Prostate gland (tissue), 2 donors: ENCODE data around the gene COPE. TPM values are rescaled to one million over a fixed set of nuclear protein-coding genes. Genes with fewer than 3 reads are reported as not detected.

Experiments
- DNase-seq: peaks from one replicate; pipeline ENCODE4 v3.0.0-alpha.2; 2019; ENCODE audit warnings: low spot score
- H3K27ac ChIP-seq, 2 donors: fragments of 200-600 bp; sonication (generic); 2 replicates each; pipeline ENCODE4 v1.5.1; 2017 to 2019
- H3K27me3 ChIP-seq: fragments of 200-600 bp; sonication (generic); replicated peaks from 2 replicates; pipeline ENCODE4 v1.5.1; 2019; ENCODE audit not compliant: insufficient read depth
- H3K36me3 ChIP-seq, 2 donors: fragments of 200-600 bp; sonication (generic); 1 replicate in 1 of 2; 2 replicates in 1 of 2; pipeline versions ENCODE4 v1.5.1 to v1.8.1; 2017 to 2019
- H3K4me1 ChIP-seq: fragments of 200-600 bp; sonication (generic); replicated peaks from 2 replicates; pipeline ENCODE4 v1.5.1; 2019
- H3K4me3 ChIP-seq, 2 donors: fragments of 200-600 bp; sonication (generic); 2 replicates each; pipeline ENCODE4 v1.5.1; 2017 to 2019
- H3K9me3 ChIP-seq: fragments of 200-600 bp; sonication (generic); 2 replicates; pipeline ENCODE4 v1.5.1; 2017
- CTCF ChIP-seq, 4 experiments: fragments of 200-600 bp in 2 of 4; fragments of 450-650 bp in 2 of 4; sonication (generic) in 2 of 4; IDR thresholded peaks; 1 replicate in 3 of 4; 2 replicates in 1 of 4; pipeline ENCODE4 v1.5.1; 2016 to 2019; ENCODE audit warnings: antibody characterized with exemption in 4 of 4, mild to moderate bottlenecking in 2 of 4, moderate library complexity in 2 of 4
- POLR2A ChIP-seq: fragments of 450-650 bp; IDR thresholded peaks from one replicate; pipeline ENCODE4 v1.6.1; 2016; ENCODE audit warnings: antibody characterized with exemption, mild to moderate bottlenecking
- POLR2AphosphoS5 ChIP-seq: sonication (generic); formaldehyde crosslinking; IDR thresholded peaks from one replicate; pipeline ENCODE4 v1.6.1; 2017; ENCODE audit warnings: antibody characterized with exemption
- WGBS: methylation state at CpG from one replicate; pipeline ENCODE4 v1.1.5; 2018; 5-methylcytosine and 5-hydroxymethylcytosine counted together
- intact Hi-C: fragments of 100-400 bp; cut with DNase I; formaldehyde crosslinking; loops from one replicate; pipeline ENCODE4 v1.14.2; 2022
- total RNA-seq, 2 donors: library from RNA; depleted of rRNA; stranded (reverse); fragments of >200 nt; gene quantifications; one replicate each; pipeline ENCODE4 v1.1.0, GENCODE V29; 2016

COPE gene
- total RNA-seq, 2 donors from 2014 or later: 402 to 553 TPM

DNA sequence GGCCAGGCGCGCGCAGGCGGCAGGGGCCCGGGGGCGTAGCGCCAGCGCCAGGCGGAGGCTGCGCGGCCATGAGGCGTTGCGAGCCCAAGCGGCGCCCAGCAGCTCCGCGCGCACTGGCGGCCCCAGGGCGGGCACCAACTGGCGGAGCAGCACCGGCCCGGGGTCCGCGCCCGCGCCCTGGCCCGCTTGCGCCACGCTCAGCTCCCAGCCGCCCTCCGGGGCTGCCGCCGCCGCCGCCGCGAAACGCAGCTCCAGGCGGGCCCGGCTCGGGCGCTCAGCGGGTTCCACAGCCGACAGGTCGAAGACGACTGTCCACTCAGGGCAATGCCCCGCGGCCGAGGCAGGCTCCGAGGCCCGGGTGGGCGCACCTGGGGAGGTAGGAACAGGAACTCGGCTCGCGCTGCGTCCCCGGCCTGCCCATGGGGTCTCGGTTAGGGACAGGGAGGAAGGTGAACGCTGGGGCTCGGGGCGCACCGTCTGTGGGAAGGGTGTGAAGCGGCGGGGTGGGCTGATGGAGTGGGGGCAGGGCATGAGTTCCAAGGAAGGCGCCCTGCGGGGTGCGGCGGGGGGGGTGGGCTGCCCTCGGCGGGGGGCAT lies 50.1 kb downstream of the COPE start:
- no peaks in the 10 kb centered on the region for H3K4me1 ChIP-seq
- H3K9me3 ChIP-seq: no peaks in the 10 kb centered on the region
- no peak for TF ChIP-seq CTCF (IDR thresholded peaks at IDR 0.05)
- TF ChIP-seq POLR2AphosphoS5: no peak
- TF ChIP-seq POLR2A: no peak
- H3K36me3 ChIP-seq: peaks cover 16 to 17% of the 10 kb centered on the region in 2 donors
- H3K4me3 ChIP-seq: peak overlapping the region in 1 of 2 donors; percentile 24
- DNase-seq: no peak
- H3K27me3 ChIP-seq: no peaks in the 10 kb centered on the region
- intact Hi-C loops: no loop called here
- no peak overlapping the region for H3K27ac ChIP-seq
- 50% methylated on average over 55 of the region's 71 CpGs for WGBS

- Histone ChIP-seq H3K27ac (no peak overlapping the region), H3K36me3 (peaks cover 19 to 21% of the 10 kb centered on the region in 2 donors), H3K27me3 (no peaks in the 10 kb centered on the region), H3K4me1 (no peaks in the 10 kb centered on the region), H3K4me3 (peak overlapping the region in 1 of 2 donors; percentile 24), H3K9me3 (no peaks in the 10 kb centered on the region)
- no peak for DNase-seq
- intact Hi-C loops: no loop called here
- no peak for TF ChIP-seq POLR2A
- no peak for TF ChIP-seq POLR2AphosphoS5
- TF ChIP-seq CTCF (IDR thresholded peaks at IDR 0.05): peak in 1 of 4 experiments; percentile 6
- 37% methylated on average over 42 of the region's 77 CpGs for WGBS
Observed at GRCh38 chr19:18868380-18869022, 50.7 kb downstream of the COPE start.

DNA sequence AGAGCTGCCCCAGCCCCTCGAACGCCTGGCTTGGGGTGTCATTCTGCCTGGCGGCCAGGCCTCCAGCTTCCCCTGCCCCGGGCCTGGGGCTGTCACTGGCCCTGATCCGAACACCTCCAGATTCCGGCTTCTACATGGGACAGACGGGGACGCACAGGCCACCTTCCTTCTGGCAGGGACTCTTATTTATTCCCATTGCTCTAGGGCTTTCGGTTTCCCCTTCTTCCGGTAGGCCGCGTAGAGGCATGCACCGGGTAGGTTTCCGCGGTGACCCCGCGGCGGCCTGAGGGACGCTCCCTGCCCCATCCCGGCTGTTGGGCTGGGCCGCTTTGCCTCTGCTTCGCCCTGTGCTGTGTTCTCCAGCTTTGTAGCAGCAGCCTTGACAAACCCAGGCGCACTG lies 51.4 kb downstream of the COPE start:
- Histone ChIP-seq H3K27me3 (no peaks in the 10 kb centered on the region), H3K4me3 (no peak overlapping the region), H3K9me3 (no peaks in the 10 kb centered on the region), H3K36me3 (peaks cover 25 to 26% of the 10 kb centered on the region in 2 donors), H3K27ac (no peak overlapping the region), H3K4me1 (no peaks in the 10 kb centered on the region)
- WGBS: 90% methylated on average over 23 of the region's 23 CpGs
- TF ChIP-seq POLR2A: no peak
- no peak for TF ChIP-seq CTCF (IDR thresholded peaks at IDR 0.05)
- TF ChIP-seq POLR2AphosphoS5: no peak
- intact Hi-C loops: no loop called here
- DNase-seq: no peak

DNA sequence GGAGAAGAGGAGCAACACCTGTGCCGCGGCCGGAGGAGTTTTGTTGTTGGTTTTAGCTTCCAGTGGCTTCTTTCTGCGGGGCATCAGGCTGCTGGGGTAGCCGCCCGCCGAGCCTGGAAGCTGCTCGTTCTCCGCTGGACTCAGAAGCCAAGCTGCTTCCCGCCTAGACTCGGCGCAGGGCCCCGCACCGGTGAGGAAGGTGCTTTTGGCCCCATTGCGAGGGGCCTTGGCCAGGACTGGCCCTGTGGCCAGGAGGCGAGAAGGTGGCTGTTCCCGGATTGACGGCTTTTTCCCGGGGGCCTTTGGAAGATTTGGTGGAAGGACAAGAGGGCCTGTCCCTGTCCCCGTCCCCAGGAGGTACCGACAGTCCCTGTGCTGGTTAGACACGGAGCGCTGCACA lies 52.0 kb downstream of the COPE start:
- TF ChIP-seq POLR2A: no peak
- H3K9me3 ChIP-seq: no peaks in the 10 kb centered on the region
- DNase-seq: no peak
- 91% methylated on average over 22 of the region's 23 CpGs for WGBS
- no peaks in the 10 kb centered on the region for H3K27me3 ChIP-seq
- peaks cover 25 to 30% of the 10 kb centered on the region in 2 donors for H3K36me3 ChIP-seq
- H3K27ac ChIP-seq: no peak overlapping the region
- intact Hi-C loops: no loop called here
- H3K4me3 ChIP-seq: no peak overlapping the region
- H3K4me1 ChIP-seq: no peaks in the 10 kb centered on the region

DNA sequence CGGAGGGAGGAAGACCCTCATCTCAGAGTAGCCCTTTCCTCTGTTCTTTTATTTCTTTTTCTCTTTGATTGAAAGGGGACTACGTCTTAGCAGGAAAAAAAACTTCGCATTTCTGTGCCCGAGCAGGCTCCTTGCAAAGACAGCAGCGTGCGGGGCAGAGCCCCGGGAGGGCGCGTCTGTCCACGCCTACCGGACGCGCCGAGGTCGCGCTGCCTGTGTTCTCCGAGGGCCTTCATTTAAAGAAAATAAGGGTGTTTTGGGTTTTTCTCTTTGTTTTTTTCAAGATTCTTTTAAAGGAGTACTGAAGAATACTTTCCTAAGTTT lies 52.4 kb downstream of the COPE start:
- Histone ChIP-seq H3K4me1 (no peaks in the 10 kb centered on the region), H3K36me3 (peaks cover 25 to 30% of the 10 kb centered on the region in 2 donors), H3K9me3 (no peaks in the 10 kb centered on the region), H3K27me3 (no peaks in the 10 kb centered on the region), H3K27ac (no peak overlapping the region), H3K4me3 (no peak overlapping the region)
- intact Hi-C loops: no loop called here
- no peak for DNase-seq
- TF ChIP-seq POLR2AphosphoS5 (no peak), CTCF (IDR thresholded peaks at IDR 0.05) (peak in 1 of 4 experiments; percentile 17), POLR2A (no peak)
- WGBS: 64% methylated on average over 17 of the region's 17 CpGs
